Endodermal cell (in vitro differentiated cells): ENCODE data around the gene TPGS1. TPM values are rescaled to one million over a fixed set of nuclear protein-coding genes. Genes with fewer than 3 reads are reported as not detected.

Experiments used
- DNase-seq: peaks from one replicate; pipeline ENCODE4 v3.0.0-alpha.2; 2017
- H3K27ac ChIP-seq: 2 replicates; pipeline ENCODE4 v1.5.1; 2013; ENCODE audit warnings: mild to moderate bottlenecking, low read depth, low read length, moderate library complexity
- H3K27me3 ChIP-seq: 2 replicates; pipeline ENCODE4 v1.6.1; 2013; ENCODE audit warnings: mild to moderate bottlenecking, low read length, moderate library complexity; ENCODE audit not compliant: insufficient read depth, control insufficient read depth, poor library complexity, severe bottlenecking
- H3K36me3 ChIP-seq: 2 replicates; pipeline ENCODE4 v1.7.0; 2013; ENCODE audit warnings: mild to moderate bottlenecking, low read length, moderate library complexity; ENCODE audit not compliant: control insufficient read depth, insufficient read depth
- H3K4me1 ChIP-seq: one replicate; pipeline ENCODE4 v1.7.0; 2013; ENCODE audit warnings: low read length; ENCODE audit not compliant: control insufficient read depth, insufficient read depth
- H3K4me3 ChIP-seq: 2 replicates; pipeline ENCODE4 v1.5.1; 2013; ENCODE audit warnings: mild to moderate bottlenecking, low read length, moderate library complexity
- H3K9ac ChIP-seq: 2 replicates; pipeline ENCODE4 v1.6.1; 2013; ENCODE audit warnings: mild to moderate bottlenecking, low read length, moderate library complexity; ENCODE audit not compliant: poor library complexity, severe bottlenecking; ENCODE audit errors: extremely low read depth
- H3K9me3 ChIP-seq: 2 replicates; pipeline ENCODE4 v1.6.1; 2013; ENCODE audit warnings: mild to moderate bottlenecking, low read length, moderate library complexity; ENCODE audit not compliant: control insufficient read depth
- H3K27ac Mint-ChIP-seq: 2 replicates; pipeline ENCODE4 v1.8.0; 2020; ENCODE audit warnings: mixed read lengths
- H3K27me3 Mint-ChIP-seq: 2 replicates; pipeline ENCODE4 v1.8.0; 2021; ENCODE audit warnings: mild to moderate bottlenecking, mixed read lengths; ENCODE audit not compliant: insufficient read depth
- H3K36me3 Mint-ChIP-seq: 2 replicates; pipeline ENCODE4 v1.8.0; 2020; ENCODE audit warnings: low read depth, mixed read lengths
- H3K4me1 Mint-ChIP-seq: 2 replicates; pipeline ENCODE4 v1.8.0; 2020; ENCODE audit warnings: mixed read lengths
- H3K4me3 Mint-ChIP-seq: 2 replicates; pipeline ENCODE4 v1.8.0; 2020; ENCODE audit warnings: mild to moderate bottlenecking, moderate library complexity, mixed read lengths
- H3K9me3 Mint-ChIP-seq: 2 replicates; pipeline ENCODE4 v1.8.0; 2020; ENCODE audit warnings: mild to moderate bottlenecking, mixed read lengths
- CTCF ChIP-seq: fragments of 200-600 bp; sonication (generic); conservative IDR thresholded peaks from 2 replicates; pipeline ENCODE4 v1.5.0; 2021; ENCODE audit warnings: antibody characterized with exemption, mild to moderate bottlenecking
- WGBS, 2 experiments: methylation state at CpG; one replicate each; pipeline versions ENCODE4 v1.1.5 to v1.1.7; 2013; ENCODE audit warnings: missing lambda C conversion rate in 2 of 2, mixed read lengths in 1 of 2; ENCODE audit not compliant: insufficient coverage in 1 of 2, insufficient read length in 1 of 2; 5-methylcytosine and 5-hydroxymethylcytosine counted together
- total RNA-seq, 2 donors: library from RNA; stranded (reverse); fragmentation: NEBNext Ultra II Directional in 1 of 2; extraction: Animal tissue kit (Norgen Biotek cat#: 25700) in 1 of 2; gene quantifications; 2 replicates in 1 of 2; 3 replicates in 1 of 2; pipeline ENCODE4 v1.2.1, GENCODE V29; 2021

The TPGS1 gene
- total RNA-seq, 2 donors from 2014 or later: 11.7 to 13.0 TPM

- Histone ChIP-seq H3K27me3 (no peaks in the 10 kb centered on the region), H3K4me1 (no peaks in the 10 kb centered on the region), H3K27ac (peak overlapping the region; percentile 60), H3K9me3 (no peaks in the 10 kb centered on the region), H3K9ac (peak overlapping the region; percentile 41), H3K4me3 (peak overlapping the region; percentile 83), H3K36me3 (no peaks in the 10 kb centered on the region)
- Mint-ChIP-seq H3K27me3 (peaks cover 13% of the 10 kb centered on the region), H3K4me3 (peak overlapping the region; percentile 72), H3K9me3 (peaks cover 3% of the 10 kb centered on the region), H3K4me1 (peaks cover 7% of the 10 kb centered on the region), H3K27ac (peak overlapping the region; percentile 82), H3K36me3 (no peaks in the 10 kb centered on the region)
- DNase-seq: peak; percentile 82
- WGBS, 2 experiments: 28 to 41% methylated on average over 39 to 61 of the region's 61 CpGs
- no peak for TF ChIP-seq CTCF
Measured at GRCh38 chr19:489418-490196, 17.7 kb upstream of the TPGS1 start.

GRCh38 chr19:491146-491741 lies 16.1 kb upstream of the TPGS1 start:
- DNase-seq: peak; percentile 77
- Histone ChIP-seq H3K4me1 (no peaks in the 10 kb centered on the region), H3K9ac (no peak overlapping the region), H3K27me3 (no peaks in the 10 kb centered on the region), H3K36me3 (no peaks in the 10 kb centered on the region), H3K4me3 (no peak overlapping the region), H3K9me3 (no peaks in the 10 kb centered on the region), H3K27ac (no peak overlapping the region)
- H3K27ac Mint-ChIP-seq: no peak overlapping the region
- no peaks in the 10 kb centered on the region for H3K4me1 Mint-ChIP-seq
- TF ChIP-seq CTCF: no peak
- peaks cover 12% of the 10 kb centered on the region for H3K27me3 Mint-ChIP-seq
- 94 to 96% methylated on average over 20 to 27 of the region's 32 CpGs for WGBS, 2 experiments
- H3K9me3 Mint-ChIP-seq: peaks cover 3% of the 10 kb centered on the region
- H3K4me3 Mint-ChIP-seq: no peak overlapping the region
- H3K36me3 Mint-ChIP-seq: no peaks in the 10 kb centered on the region

GRCh38 chr19:492091-492531 lies 15.2 kb upstream of the TPGS1 start:
- H3K4me3 Mint-ChIP-seq: no peak overlapping the region
- peaks cover 12% of the 10 kb centered on the region for H3K27me3 Mint-ChIP-seq
- no peaks in the 10 kb centered on the region for H3K4me1 Mint-ChIP-seq
- H3K36me3 Mint-ChIP-seq: no peaks in the 10 kb centered on the region
- Histone ChIP-seq H3K4me3 (no peak overlapping the region), H3K27me3 (no peaks in the 10 kb centered on the region), H3K9me3 (no peaks in the 10 kb centered on the region), H3K9ac (no peak overlapping the region), H3K4me1 (no peaks in the 10 kb centered on the region), H3K36me3 (no peaks in the 10 kb centered on the region), H3K27ac (no peak overlapping the region)
- no peak for TF ChIP-seq CTCF
- 89 to 93% methylated on average over 2 to 12 of the region's 19 CpGs for WGBS, 2 experiments
- peak; percentile 81 for DNase-seq
- peaks cover 3% of the 10 kb centered on the region for H3K9me3 Mint-ChIP-seq
- no peak overlapping the region for H3K27ac Mint-ChIP-seq
